Kidney glomerular epithelial cell (primary cell): Measurements from ENCODE around the gene C1QTNF5.

Experiments used
- DNase-seq: peaks from one replicate; lab custom pipeline; 2025; lab: John Stamatoyannopoulos, UW

The C1QTNF5 gene

GRCh38 chr11:119290894-119291497 is 49.7 kb downstream of the C1QTNF5 start:
- DNase-seq = no peak
